ENCODE data around the gene TCEANC.
"Not testable (repeated sequence)": the region's sequence is repeated elsewhere in the genome, so short reads cannot be mapped to it uniquely, and the experiment has no call there.

Gene TCEANC

DNA sequence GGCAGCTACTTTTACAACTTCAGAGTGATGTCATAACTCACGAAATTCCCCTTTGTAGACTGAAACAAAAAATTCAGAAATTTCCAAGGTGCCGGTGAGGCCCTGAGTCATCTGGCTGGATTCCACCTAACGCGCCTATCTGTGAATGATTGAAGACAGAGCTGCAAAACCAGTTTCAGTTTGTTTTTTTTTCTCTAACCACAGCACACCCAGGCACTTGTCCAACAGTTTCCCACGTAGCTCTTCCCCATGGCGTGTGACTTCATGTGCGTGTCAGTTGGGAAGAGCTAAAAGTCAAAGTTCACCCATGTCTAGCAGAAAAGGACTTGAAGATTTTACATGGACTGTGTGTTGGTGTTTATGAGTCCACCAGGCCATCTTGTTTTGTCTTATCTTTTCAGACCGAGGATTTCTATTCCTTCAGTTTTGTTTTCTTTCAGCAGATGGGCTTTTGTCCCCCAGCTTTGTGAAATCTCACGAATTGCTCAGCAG is 16.4 kb downstream of the TCEANC start:
- DNase-seq (ENCODE audit: low read depth) = peak; percentile 95
- no peak overlapping the region for H3K4me3 ChIP-seq (ENCODE audit: low read length)
- TF ChIP-seq CTCF (conservative IDR thresholded peaks at IDR 0.05; ENCODE audit: low read length) = no peak

DNA sequence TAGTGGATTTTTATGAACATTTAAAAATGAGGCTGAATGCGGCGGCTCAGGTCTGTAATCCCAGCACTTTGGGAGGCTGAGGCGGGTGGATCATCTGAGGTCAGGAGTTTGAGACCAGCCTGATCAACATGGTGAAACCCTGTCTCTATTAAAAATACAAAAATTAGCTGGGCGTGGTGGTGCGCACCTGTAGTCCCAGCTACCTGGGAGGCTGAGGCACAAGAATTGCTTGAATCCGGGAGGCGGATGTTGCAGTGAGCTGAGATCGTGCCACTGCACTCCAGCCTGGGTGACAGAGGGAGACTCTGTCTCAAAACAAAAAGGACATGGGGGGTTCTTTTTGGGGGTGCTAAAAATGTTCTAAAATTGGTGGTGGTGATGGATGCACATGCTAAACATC is 16.8 kb downstream of the TCEANC start:
- not testable (repeated sequence) for H3K4me3 ChIP-seq (ENCODE audit: low read length); DNase-seq (ENCODE audit: low read depth)

GRCh38 chrX:13670197-13670596 is 17.3 kb downstream of the TCEANC start:
- no peak overlapping the region for H3K4me3 ChIP-seq (ENCODE audit: low read length)

GRCh38 chrX:13673016-13673415 is 20.1 kb downstream of the TCEANC start:
- DNase-seq (ENCODE audit: low read depth) = no peak
- TF ChIP-seq CTCF (conservative IDR thresholded peaks at IDR 0.05; ENCODE audit: low read length) = no peak
- no peak overlapping the region for H3K4me3 ChIP-seq (ENCODE audit: low read length)

More at GRCh38 chrX:13670197-13670596, 17.3 kb downstream of the TCEANC start:
- no peak for DNase-seq (ENCODE audit: low read depth)
- TF ChIP-seq CTCF (conservative IDR thresholded peaks at IDR 0.05; ENCODE audit: low read length) = no peak

- no peak for DNase-seq (ENCODE audit: low read depth)
- no peak overlapping the region for H3K4me3 ChIP-seq (ENCODE audit: low read length)
- TF ChIP-seq CTCF (conservative IDR thresholded peaks at IDR 0.05; ENCODE audit: low read length) = no peak
Observed at GRCh38 chrX:13676885-13677284, 23.9 kb downstream of the TCEANC start.

DNA sequence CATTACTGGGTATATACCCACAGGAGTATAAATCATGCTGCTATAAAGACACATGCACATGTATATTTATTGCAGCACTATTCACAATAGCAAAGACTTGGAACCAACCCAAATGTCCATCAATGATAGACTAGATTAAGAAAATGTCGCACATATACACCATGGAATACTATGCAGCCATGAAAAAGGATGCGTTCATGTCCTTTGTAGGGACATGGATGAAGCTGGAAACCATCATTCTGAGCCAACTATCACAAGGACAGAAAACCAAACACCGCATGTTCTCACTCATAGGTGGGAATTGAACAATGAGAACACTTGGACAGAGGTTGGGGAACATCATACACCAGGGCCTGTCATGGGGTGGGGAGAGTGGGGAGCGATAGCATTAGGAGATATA is 26.8 kb downstream of the TCEANC start:
- DNase-seq (ENCODE audit: low read depth); H3K4me3 ChIP-seq (ENCODE audit: low read length): not testable (repeated sequence)

DNA sequence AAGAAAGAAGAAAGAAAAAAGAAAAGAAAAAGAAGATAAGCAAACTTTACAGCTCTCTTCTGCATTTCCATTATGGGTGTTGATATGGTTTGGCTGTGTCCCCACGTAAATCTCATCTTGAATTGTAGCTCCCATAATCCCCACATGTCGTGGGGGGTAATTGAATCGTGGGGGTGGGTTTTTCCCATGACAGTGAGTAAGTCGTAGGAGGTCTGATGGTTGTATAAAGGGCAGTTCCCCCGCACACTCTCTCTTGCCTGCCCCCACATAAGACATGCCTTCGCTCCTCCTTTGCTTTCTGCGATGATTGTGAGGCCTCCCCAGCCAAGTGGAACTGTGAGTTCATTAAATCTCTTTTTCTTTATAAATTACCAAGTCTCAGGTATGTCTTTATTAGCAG is 28.7 kb downstream of the TCEANC start:
- no peak overlapping the region for H3K4me3 ChIP-seq (ENCODE audit: low read length)
- TF ChIP-seq CTCF (conservative IDR thresholded peaks at IDR 0.05; ENCODE audit: low read length) = no peak
- DNase-seq (ENCODE audit: low read depth) = no peak

DNA sequence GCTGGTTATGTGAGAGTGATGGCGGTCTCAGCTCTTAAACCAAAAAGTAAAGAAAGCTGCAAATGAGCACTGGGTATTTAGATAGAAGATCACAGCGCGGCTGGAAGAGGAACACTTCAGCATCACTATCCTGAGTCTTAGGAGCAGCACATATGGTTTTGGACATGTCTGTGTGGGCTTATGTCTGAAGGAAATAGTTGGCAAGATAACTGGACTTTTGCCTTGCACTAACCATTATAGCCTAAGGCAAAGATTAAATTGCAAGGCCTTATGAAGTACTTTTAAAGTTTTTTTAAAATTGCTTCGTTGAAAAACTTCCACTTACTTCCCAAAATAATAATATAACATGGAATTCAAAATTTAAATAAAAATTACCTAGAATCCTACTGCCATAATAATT is 31.4 kb downstream of the TCEANC start:
- DNase-seq (ENCODE audit: low read depth) = no peak
- no peak for TF ChIP-seq CTCF (conservative IDR thresholded peaks at IDR 0.05; ENCODE audit: low read length)
- no peak overlapping the region for H3K4me3 ChIP-seq (ENCODE audit: low read length)

All from AG10803 (cell line).